HG02623 (cell line): ENCODE measurements around the gene HERC2.
"Not testable (repeated sequence)": the region's sequence is repeated elsewhere in the genome, so short reads cannot be mapped to it uniquely, and the experiment has no call there.

Experiments used
- ATAC-seq: cut with Tn5 transposase; IDR thresholded peaks from one replicate; pipeline ENCODE4 v1.9.1; 2021; ENCODE audit warnings: moderate library complexity; ENCODE audit not compliant: unreplicated experiment

The HERC2 gene

DNA sequence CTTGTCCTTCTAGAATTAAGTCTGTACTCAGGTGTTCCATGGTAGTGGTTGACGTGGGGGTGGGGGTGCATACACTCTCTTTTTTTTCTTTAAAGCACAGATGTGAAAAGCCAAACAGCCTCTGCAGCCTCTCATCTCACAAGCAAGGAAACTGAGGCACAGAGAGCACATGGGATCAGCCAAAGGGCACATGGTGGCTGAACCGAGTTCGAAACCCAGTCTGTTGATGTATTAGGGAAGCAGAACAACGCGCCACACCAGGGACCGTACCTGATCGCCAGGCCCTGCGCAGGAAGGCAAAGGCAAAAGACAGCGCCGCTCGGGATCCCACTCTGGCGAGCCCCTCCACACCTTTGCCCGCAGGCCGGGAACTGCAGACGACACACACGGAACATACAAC, 47.3 kb downstream of the HERC2 start:
- ATAC-seq = no peak

DNA sequence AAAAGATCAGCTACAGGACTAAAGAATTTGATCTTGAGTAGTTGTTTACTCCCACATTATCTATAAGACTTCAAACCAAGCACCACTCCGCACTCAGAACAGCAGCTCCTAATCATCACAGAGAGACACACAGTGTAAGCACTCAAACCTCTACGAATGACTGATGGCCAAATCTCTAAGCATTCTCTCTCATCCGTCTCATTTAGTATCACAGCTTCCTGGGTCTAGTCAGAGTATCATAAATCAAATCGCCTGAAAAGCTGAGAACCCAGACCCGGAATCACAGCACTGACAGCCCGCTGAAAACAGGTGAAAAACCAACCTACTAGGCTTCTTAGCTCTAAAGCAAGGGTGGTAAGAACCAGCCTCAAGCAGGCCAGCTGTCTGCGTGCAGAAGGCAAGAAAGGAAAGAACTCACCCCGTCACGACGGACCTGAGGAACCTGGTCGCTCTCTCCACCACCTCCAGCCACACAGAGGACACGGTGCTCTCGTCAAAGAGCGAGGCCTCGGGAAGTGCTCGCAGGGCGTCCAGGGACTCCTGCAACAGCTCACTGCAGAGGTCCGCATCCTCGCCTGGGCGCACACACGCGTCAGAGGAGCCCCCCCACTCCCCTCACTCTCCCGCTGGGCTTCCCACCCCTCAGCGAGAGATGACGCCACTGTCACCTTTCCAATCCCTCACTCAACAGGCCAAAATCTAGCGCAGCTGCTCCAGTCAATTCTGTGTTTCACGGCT, 47.9 kb downstream of the HERC2 start:
- no peak for ATAC-seq

DNA sequence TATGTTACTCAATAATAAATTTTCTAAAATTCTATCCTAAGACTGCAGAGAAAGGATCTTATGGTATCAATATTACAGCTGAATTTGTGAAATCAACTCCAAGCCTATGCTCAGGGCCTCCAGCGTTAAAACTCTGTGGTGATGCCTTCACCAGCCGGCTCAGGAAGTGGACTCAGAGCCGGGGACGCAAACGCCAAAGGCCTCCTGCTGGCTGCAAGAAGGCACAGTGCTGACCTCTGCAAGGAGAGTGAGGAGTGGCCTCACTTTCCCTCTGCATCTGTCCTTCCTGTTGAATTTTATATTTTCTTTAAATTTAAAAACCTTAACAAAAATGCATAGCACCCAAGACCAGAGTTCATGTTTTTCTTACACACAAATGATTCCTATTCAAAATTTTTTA, 48.5 kb downstream of the HERC2 start:
- ATAC-seq = no peak

DNA sequence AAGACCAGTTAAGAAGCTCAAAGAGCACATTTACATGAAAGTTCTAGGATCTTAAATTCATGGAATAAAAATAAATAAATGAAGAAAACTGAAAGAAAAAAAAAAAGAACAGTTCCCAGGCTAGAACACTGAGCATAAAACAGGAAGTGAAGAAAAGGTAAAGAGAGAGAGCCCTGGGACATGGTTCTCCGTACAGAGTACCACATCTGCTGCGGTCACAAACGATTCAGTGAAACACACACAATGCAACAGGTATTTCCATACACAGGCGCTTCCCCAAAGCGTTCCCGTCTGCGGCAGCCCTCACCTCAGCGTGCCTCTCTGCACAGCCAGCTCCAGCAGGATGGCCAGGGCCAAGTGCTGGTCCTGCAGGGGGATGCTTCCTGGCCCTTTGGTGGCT, 49.4 kb downstream of the HERC2 start:
- no peak for ATAC-seq

DNA sequence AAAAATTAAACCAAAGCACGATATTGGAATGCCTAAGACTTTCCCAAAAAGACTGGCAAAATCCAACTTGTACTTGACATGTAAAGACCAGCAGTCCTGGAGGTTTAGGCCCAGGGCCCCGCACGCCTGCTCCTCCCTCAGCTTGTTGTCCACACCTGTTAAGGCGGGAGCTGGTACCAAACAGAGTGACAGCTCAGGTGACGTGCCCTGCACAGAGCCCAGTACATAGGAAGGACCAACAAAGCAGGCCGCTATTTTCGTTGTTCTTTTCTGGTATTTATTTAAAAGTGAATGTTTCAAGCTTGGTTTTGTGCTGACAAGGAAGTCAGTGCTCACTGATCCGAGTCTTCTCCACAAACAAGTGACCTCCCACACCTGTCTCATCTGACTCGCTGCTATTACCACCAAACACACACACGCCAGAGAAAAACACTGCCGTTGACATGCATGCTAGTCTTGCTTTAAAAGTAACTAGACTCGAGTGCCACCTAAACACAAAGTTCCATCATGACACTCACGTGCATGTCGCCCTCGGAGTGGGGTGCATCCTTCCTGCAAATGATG, 50.2 kb downstream of the HERC2 start:
- ATAC-seq = no peak

DNA sequence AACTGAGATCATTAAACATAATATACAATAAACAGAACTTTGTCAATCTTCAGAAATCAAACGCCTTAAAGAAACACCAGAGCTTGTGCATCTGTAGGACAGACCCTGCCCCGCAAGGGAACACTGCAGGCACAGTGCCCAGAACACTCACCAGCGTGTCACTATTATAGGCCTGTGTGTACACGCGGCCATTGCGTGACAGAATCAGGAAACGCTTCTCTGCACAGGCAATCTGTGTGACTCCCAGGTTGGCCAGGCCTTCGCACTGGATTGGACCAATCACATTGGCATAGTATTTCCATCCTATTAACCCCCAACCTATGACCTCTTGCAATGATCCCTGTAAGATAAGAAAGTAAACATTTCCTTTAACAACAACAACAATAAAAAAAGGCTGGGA, 52.9 kb downstream of the HERC2 start:
- no peak for ATAC-seq

DNA sequence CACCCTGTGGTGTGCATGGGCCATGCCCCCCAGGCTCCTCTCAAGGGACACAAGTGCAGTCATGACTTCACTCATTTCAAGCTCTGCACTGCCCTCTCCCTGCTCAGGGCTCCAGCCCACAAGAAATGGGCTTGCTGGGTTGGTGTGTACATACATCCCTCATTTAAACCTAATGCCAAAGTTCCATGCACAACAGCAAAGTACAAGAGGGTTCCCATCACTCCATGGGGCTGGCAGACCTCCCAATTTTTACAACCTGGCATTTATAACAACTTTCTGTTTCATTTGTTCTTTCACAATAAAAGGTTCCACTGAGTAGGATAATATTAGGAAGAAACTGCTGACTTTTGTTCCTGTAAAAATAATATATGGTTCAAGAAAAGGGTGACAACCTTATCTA, 54.3 kb downstream of the HERC2 start:
- no peak for ATAC-seq

DNA sequence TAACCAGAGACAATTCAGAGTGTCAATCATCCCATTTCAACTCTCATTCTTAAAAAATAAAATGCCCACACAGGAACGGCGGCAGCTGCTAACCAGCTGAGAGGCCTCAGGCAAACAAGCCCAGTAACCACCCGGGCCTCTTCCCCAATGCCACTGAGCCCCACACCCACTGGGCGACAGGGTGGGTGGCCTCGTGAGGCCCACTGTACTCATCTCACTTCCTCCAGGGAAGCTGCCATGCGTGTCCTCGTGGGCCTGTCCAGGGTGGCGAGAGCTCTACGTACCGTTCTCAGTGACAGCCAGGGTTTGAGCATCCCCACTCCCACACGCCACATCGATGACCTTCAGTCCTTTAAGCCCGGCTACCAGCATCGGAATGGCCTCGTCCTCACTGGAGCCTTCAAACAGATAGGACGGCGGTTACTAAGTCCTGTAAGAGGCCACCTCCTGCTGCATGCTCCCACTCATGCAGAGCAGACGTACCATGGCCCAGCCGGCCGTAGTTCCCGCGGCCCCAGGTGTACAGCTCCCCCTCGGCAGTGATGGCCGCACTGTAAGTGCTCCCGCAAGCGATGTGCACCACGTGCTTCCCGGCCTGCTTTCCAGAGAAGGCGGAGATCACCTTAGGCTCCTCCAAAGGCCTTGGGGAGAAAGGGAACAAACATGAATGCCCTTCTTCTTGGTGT, 56.5 kb downstream of the HERC2 start:
- no peak for ATAC-seq

DNA sequence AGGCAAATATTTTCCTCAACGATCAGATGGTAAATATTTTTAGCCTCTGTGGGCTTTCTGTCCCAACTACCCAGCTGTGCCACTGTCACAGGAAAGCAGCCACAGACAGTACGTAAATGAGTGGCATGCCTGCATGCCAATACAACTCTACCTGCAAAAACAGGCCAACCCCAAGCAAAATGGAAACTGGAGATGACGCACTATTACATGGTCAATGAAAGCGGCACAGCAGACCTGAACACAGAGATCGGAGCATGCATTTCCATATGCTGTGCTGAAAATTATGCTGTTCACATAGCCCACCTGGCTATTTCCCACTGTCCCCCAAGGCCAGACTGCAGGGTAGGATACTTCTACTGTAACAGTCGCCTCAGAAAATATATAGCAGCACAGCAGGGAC, 57.8 kb downstream of the HERC2 start:
- no peak for ATAC-seq

DNA sequence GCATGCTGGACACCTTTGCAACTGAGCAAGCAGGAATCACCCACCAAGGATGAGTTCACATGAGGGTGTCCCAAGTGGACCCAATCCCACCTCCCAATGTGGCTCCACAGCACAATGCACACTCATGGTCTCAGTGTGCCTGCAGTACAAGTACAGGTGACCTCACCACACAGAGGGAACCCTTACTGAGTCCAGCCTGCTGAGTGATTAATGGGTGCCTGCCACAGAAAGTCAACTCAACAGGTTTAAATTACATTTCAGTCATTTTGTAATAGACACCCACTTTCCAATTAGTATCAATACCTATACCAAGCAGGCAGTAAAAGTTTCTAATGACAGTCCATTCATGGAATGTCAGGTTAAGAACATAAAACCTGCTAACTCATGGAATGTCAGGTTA, 59.5 kb downstream of the HERC2 start:
- no peak for ATAC-seq

DNA sequence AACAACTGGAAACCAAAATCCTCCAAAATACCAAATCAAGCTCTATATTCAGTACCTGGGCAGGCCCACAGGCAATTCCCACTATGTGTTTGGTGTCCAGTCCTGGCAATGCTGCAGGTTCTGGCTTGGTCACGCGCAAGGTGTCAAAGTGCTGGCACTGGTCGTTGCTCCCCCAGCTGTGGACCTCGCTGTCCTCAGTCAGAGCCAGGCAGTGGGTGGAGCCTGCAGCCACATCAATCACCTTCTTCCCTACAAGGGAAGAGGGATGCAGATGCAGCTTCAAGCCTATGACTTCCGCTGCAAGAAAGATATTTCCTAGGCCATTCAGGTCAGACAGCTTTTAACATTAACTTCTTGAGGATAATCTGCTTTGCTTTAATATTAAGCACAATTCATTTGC, 61.3 kb downstream of the HERC2 start:
- no peak for ATAC-seq

DNA sequence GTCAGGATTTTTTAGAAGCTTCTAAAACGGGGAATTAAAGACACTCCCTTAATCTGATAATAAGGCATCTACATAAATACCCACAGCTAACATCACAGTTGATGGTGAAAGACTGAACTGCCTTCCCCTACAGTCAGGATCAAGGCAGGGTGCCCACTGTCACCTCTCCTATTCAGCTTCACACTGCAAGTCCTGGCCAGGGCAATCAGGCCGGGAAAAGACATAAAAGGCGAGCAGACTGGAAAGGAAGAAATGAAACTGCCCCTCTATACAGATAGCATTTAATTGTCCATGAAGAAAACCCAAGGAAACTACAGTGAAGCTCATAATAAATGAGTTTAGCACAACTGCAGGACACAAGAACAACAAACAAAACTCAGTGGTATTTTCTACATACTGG, 61.7 kb downstream of the HERC2 start:
- no peak for ATAC-seq

DNA sequence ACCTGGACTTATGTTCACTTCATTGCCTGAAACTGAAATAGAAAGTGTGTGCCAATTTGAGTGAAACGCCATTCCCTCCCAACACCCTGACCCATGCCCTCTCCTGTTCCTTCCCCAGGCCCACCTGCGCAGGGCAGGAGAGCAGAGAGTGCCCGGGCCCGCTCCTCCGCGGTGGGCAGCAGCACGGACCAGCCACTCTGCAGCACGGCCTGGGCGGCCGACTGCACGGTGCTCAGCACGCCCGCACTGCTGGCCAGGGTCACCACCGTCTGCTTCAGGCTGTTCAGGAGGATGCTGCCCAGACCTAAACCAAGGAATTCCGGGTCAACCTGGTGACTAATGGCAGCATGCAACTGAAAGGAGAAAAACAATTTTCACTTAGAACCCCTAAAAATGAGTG, 66.0 kb downstream of the HERC2 start:
- no peak for ATAC-seq

DNA sequence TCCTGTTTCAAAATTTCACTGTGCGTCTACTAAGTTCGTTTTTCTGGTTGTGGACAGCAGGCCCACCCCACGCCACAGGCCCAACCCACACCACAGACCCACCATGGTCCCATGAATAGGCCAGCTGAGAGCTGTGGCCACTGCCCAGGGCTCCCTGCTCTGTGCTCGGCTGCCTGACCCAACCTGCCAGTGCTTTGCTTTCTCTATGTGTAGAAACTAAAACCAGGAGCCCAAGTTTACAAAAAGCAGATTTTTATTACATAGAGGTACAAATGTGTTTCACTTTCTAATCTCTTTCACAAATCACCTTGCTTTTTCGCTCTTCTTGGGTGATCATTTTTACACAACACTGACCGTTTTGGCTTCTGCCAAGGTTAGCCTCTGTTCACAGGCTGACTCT, 69.1 kb downstream of the HERC2 start:
- ATAC-seq = no peak

DNA sequence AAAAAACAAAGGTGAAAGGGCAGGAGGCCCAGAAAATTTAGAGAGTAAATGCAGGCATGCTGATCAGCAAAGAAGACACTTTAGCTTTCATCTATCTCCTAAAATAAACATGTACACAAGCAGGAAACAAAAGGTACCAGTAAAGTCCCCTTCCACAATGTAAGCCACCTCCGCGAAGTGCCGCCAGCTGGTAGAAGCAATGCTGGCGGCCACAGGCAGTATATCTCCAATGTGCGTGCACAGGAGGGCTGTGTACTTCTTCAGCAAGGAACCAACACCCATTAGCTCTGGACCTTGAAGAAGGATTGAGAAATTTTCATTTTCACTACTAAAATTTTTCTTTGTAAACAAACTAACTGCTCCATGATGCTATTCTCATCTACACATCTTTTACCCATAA, 75.4 kb downstream of the HERC2 start:
- no peak for ATAC-seq

DNA sequence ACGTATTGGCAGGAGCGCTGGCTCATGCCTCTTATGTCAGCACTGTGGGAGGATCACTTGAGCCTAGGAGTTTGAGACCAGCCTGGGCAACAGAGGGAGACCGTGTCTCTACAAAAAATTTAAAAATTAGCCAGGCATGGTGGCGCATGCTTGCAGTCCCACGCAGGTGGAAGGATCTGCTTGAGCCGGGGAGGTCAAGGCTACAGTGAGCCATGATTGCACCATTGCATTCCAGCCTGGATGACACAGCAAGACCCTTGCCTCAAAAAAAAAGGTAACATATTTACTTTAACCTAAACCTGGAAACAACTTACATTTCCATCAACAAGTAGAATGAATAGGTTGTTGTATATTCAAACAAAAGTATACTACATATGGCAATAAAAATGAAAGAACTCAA, 78.1 kb downstream of the HERC2 start:
- ATAC-seq = no peak

DNA sequence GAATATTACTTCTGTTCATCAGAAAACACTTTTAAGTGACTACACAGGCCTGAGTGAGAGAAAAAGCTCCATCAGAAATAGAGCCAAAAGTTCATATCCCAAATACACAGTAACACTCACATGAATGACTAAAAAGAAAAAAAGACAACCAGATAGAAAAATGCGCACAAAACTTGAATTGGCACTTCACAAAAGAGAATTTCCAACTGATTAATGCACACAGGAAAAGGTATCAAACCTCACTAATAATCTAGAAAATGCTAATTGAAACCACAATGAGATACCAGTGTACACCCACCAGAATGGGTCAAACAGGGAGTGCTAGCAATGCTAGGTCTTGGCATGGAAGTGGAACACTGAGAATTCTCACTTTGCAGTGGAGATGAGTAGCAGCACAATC, 78.6 kb downstream of the HERC2 start:
- ATAC-seq = no peak

DNA sequence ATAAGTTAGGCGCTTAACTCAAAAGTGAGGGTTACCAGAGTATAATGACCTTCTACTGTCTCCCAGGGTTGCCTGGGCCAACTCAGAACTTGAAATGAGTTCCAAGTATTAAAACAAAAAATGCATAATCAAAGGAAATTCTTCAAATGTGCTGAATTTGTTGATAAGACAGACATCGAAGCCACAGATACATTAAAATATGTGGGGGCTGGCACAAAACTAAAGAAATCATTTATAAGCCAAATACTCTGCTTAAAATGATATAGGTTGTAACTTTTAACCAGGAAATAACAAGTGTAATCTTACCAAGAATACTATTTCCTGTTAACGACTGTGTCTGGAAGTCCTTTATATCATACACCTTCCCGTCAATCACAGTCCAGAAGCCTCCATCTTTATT, 83.7 kb downstream of the HERC2 start:
- not testable (repeated sequence) for ATAC-seq

DNA sequence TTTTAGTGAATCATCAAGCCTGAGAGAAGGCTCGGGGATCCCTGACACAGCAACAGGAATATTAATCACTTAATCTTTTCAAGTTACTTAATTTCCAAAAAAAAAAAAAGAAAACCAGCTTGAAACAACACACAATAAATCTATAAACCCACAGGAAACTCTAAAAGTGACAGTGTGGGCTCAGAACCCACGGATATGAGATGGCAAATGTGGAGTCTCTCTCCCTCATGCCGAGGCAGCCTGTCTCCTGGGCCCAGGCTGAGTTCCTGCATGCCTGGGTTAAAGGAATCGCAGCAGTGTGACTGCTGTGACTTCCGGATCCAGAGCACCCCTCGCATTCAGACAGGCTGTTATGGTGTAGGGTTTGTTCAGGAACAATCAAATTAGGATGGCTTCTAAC, 90.2 kb downstream of the HERC2 start:
- ATAC-seq = not testable (repeated sequence)

DNA sequence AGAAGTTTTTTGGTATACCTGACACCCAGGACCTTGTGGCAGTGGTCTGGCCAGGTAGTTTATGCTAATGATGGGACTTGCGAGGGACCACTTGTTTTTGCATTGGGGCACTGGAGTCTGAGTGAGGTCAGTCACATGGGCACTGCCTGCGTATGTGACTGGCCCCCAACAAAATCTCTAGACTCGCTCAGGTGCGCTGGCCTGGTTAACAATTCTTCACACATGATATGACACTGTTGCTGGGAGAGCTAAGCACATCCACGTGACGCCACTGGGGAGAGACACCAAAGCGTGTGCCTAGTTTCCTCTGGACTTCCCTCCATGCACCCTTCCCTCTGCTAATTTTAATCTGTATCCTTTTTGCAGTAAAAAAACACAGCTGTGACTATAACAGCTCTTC, 90.6 kb downstream of the HERC2 start:
- not testable (repeated sequence) for ATAC-seq

DNA sequence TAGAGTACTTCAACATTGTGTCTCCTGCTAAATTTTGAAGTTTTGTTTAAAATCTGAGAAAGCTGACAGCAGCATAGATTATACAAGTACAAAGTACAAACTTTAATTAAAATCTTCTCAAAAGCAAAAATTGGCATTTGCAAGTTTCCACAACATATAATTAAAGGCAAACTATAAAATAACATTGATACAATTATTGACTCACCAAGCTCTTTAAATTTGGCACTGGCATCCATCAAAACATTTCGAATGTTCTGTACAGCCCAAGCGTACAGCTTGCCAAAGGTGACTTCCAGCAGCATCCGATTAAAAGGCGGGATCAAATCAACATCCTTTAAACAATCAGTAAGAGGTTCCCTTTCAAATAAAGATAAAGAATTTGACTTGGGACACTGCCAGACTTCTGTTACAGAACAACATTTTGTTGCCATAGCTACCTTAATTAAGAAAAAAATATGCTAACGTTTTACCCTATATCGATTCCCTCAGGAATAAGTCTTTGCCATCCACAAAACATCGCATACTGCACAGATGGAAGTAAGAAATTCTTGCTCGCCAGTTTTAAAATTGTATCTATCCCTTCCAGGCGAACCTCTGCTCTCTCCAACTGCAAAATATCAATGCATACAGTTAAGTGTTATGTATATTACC, 92.9 kb downstream of the HERC2 start:
- ATAC-seq = not testable (repeated sequence)

DNA sequence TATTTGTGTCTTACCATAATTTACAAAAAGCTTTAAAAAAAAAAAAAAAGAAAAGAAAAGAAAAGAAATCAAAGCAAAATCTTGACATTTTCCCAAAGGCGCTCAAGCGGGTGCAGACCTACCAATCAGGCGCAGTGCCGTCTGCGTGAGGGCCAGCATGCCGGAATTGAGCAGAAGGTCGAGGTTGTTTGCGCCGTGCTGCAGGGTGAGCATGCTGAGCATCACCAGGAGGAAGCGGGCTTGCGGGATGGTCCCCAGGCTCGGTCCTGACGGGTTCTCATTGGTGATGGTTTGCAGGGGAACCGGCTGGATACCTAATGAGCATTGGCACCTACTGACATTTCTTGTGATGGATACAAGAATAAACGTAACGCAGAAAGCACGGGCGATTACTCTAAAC, 93.9 kb downstream of the HERC2 start:
- no peak for ATAC-seq
